Spleen (tissue), 11 donors: ENCODE results near the gene METRNL. TPM values are rescaled to one million over a fixed set of nuclear protein-coding genes. Genes with fewer than 3 reads are reported as not detected.
A peak's percentile ranks its signal among the peaks of the same experiment; 100 is the strongest.

Source experiments
- DNase-seq: peaks from one replicate; pipeline ENCODE4 v3.0.0-alpha.2; 2020
- H3K27ac ChIP-seq, 8 donors: fragments of 200-600 bp; sonication (generic) in 7 of 8; 1 replicate in 4 of 8; 2 replicates in 4 of 8; pipeline versions ENCODE4 v1.5.0 to v1.8.0; 2016 to 2021; ENCODE audit warnings: inconsistent platforms in 4 of 8, mild to moderate bottlenecking in 4 of 8, moderate library complexity in 1 of 8
- H3K27me3 ChIP-seq, 7 donors: fragments of 200-600 bp; sonication (generic) in 6 of 7; replicated peaks in 1 of 7; 1 replicate in 4 of 7; 2 replicates in 3 of 7; pipeline versions ENCODE4 v1.5.0 to v1.8.0; 2016 to 2021; ENCODE audit warnings: inconsistent platforms in 3 of 7, mild to moderate bottlenecking in 1 of 7
- H3K36me3 ChIP-seq, 6 donors: fragments of 200-600 bp; sonication (generic) in 5 of 6; 1 replicate in 4 of 6; 2 replicates in 2 of 6; pipeline versions ENCODE4 v1.5.0 to v1.8.0; 2016 to 2021; ENCODE audit warnings: inconsistent platforms in 2 of 6
- H3K4me1 ChIP-seq, 6 donors: fragments of 200-600 bp; sonication (generic) in 5 of 6; 1 replicate in 3 of 6; 2 replicates in 3 of 6; pipeline versions ENCODE4 v1.5.0 to v1.8.0; 2016 to 2021; ENCODE audit warnings: inconsistent platforms in 3 of 6
- H3K4me3 ChIP-seq, 8 donors: fragments of 200-600 bp; sonication (generic) in 7 of 8; 1 replicate in 4 of 8; 2 replicates in 4 of 8; pipeline versions ENCODE4 v1.5.0 to v1.8.0; 2016 to 2021; ENCODE audit warnings: inconsistent platforms in 4 of 8, mild to moderate bottlenecking in 4 of 8, moderate library complexity in 2 of 8
- H3K9me3 ChIP-seq, 8 donors: fragments of 200-600 bp; sonication (generic) in 7 of 8; 1 replicate in 4 of 8; 2 replicates in 4 of 8; pipeline versions ENCODE4 v1.5.0 to v1.8.0; 2016 to 2021; ENCODE audit warnings: inconsistent platforms in 4 of 8
- CTCF ChIP-seq, 11 experiments: fragments of 200-600 bp in 7 of 11; fragments of 450-650 bp in 4 of 11; sonication (generic) in 4 of 11; IDR thresholded peaks in 8 of 11; conservative IDR thresholded peaks in 3 of 11; 1 replicate in 7 of 11; 2 replicates in 4 of 11; pipeline versions ENCODE4 v1.4.0 to v1.8.0; 2016 to 2021; ENCODE audit warnings: antibody characterized with exemption in 11 of 11, inconsistent platforms in 4 of 11, mild to moderate bottlenecking in 1 of 11
- POLR2A ChIP-seq, 3 donors: fragments of 450-650 bp; IDR thresholded peaks; one replicate each; pipeline ENCODE4 v1.5.1; 2017; ENCODE audit warnings: antibody characterized with exemption in 3 of 3, mild to moderate bottlenecking in 1 of 3
- POLR2AphosphoS5 ChIP-seq, 3 donors: sonication (generic); formaldehyde crosslinking; IDR thresholded peaks; one replicate each; pipeline ENCODE4 v1.5.1; 2017; ENCODE audit warnings: antibody characterized with exemption in 3 of 3
- WGBS, 5 donors: extraction: QIAGEN DNeasy Blood & Tissue Kit in 3 of 5; methylation state at CpG; one replicate each; pipeline versions ENCODE4 v1.1.5 to v1.1.7; 2013 to 2018; 5-methylcytosine and 5-hydroxymethylcytosine counted together
- intact Hi-C: fragments of 100-400 bp; cut with DNase I; formaldehyde crosslinking; loops from one replicate; pipeline ENCODE4 v1.15.0; 2023; ENCODE audit warnings: low total_unique reads
- polyA plus RNA-seq, 3 donors: library from polyadenylated mRNA; stranded (reverse); fragments of 200-250 nt; gene quantifications; one replicate each; pipeline ENCODE4 v1.2.1, GENCODE V29; 2013
- total RNA-seq, 7 donors: library from RNA; depleted of rRNA in 3 of 7; stranded (reverse); fragments of >200 nt in 3 of 7; fragmentation: NEBNext Ultra II Directional in 4 of 7; extraction: Animal tissue kit (Norgen Biotek cat#: 25700) in 4 of 7; gene quantifications; one replicate each; pipeline versions ENCODE4 v1.1.0 to v1.2.1, GENCODE V29; 2016 to 2021
- donor health status: healthy with polysubstance abuse.
- donor health status: DM: no; HTN: no; CAD: no; lungs with moderate emphysema.
- donor health status: DM: no; HTN: no; CAD: no.
- donor health status: Bipolar disorder and iron deficiency.
- donor health status: healthy.
- donor health status: DM: no; HTN: no; CAD: no.
- donor health status: DM: yes; HTN: yes; CAD: no.

The METRNL gene
- total and polyA plus RNA-seq, 10 donors, result 14.7 to 51.2 (median 35.0) TPM

GRCh38 chr17:83055911-83056582 lies 23.4 kb upstream of the METRNL start:
- no peak overlapping the region for H3K4me3 ChIP-seq
- H3K36me3 ChIP-seq, result no peaks in the 10 kb centered on the region
- 65 to 92% (median 82%) methylated on average over 15 to 16 of the region's 16 CpGs for WGBS, 5 donors
- H3K27ac ChIP-seq, result no peak overlapping the region
- peaks cover 13 to 32% (median 28%) of the 10 kb centered on the region in 6 donors for H3K4me1 ChIP-seq
- no peaks in the 10 kb centered on the region for H3K9me3 ChIP-seq
- H3K27me3 ChIP-seq, result no peaks in the 10 kb centered on the region
- intact Hi-C loops, result no loop called here
- TF ChIP-seq POLR2A (IDR thresholded peaks at IDR 0.05) (no peak), CTCF (IDR thresholded peaks at IDR 0.05 in 8 of 11, conservative IDR thresholded peaks at IDR 0.05 in 3 of 11) (no peak), POLR2AphosphoS5 (IDR thresholded peaks at IDR 0.05) (no peak)
- DNase-seq, result peak; percentile 53

GRCh38 chr17:83056583-83057396 lies 22.6 kb upstream of the METRNL start:
- TF ChIP-seq CTCF (IDR thresholded peaks at IDR 0.05 in 8 of 11, conservative IDR thresholded peaks at IDR 0.05 in 3 of 11) (no peak), POLR2A (IDR thresholded peaks at IDR 0.05) (no peak), POLR2AphosphoS5 (IDR thresholded peaks at IDR 0.05) (no peak)
- Histone ChIP-seq H3K4me1 (peaks cover 13 to 28% (median 25%) of the 10 kb centered on the region in 6 donors), H3K4me3 (no peak overlapping the region), H3K36me3 (no peaks in the 10 kb centered on the region), H3K9me3 (no peaks in the 10 kb centered on the region), H3K27ac (no peak overlapping the region), H3K27me3 (no peaks in the 10 kb centered on the region)
- WGBS, 5 donors, result 76 to 89% (median 87%) methylated on average over 23 to 30 of the region's 30 CpGs
- intact Hi-C loops, result no loop called here
- DNase-seq, result peak; percentile 74

GRCh38 chr17:83057397-83057761 lies 22.0 kb upstream of the METRNL start:
- TF ChIP-seq POLR2A (IDR thresholded peaks at IDR 0.05) (no peak), CTCF (IDR thresholded peaks at IDR 0.05 in 8 of 11, conservative IDR thresholded peaks at IDR 0.05 in 3 of 11) (no peak)
- no peaks in the 10 kb centered on the region for H3K36me3 ChIP-seq
- no peaks in the 10 kb centered on the region for H3K9me3 ChIP-seq
- peaks cover 10 to 22% (median 20%) of the 10 kb centered on the region in 6 donors for H3K4me1 ChIP-seq
- H3K4me3 ChIP-seq, result no peak overlapping the region
- no peak overlapping the region for H3K27ac ChIP-seq
- H3K27me3 ChIP-seq, result no peaks in the 10 kb centered on the region
- DNase-seq, result no peak
- WGBS, 5 donors, result 87 to 94% (median 90%) methylated on average over 11 to 14 of the region's 14 CpGs
- intact Hi-C loops, result no loop called here

- TF ChIP-seq CTCF (IDR thresholded peaks at IDR 0.05 in 8 of 11, conservative IDR thresholded peaks at IDR 0.05 in 3 of 11) (no peak), POLR2AphosphoS5 (IDR thresholded peaks at IDR 0.05) (no peak), POLR2A (IDR thresholded peaks at IDR 0.05) (no peak)
- Histone ChIP-seq H3K27ac (no peak overlapping the region), H3K27me3 (no peaks in the 10 kb centered on the region), H3K9me3 (no peaks in the 10 kb centered on the region), H3K4me3 (no peak overlapping the region), H3K4me1 (peaks cover 10 to 20% (median 18%) of the 10 kb centered on the region in 6 donors), H3K36me3 (no peaks in the 10 kb centered on the region)
- WGBS, 5 donors, result 80 to 93% (median 88%) methylated on average over 6 to 19 of the region's 19 CpGs
- intact Hi-C loops, result no loop called here
- DNase-seq, result peak; percentile 71
Observed at GRCh38 chr17:83057793-83058265, 21.6 kb upstream of the METRNL start.
